GM12878 (cell line): Measurements from ENCODE around the gene GGNBP2. TPM values are rescaled to one million over a fixed set of nuclear protein-coding genes. Genes with fewer than 3 reads are reported as not detected.

ENCODE experiments used
- DPF2 ChIP-seq: fragments of 450-650 bp; IDR thresholded peaks from 2 replicates; pipeline ENCODE4 v1.6.1; 2017; ENCODE audit warnings: mild to moderate bottlenecking
- FOXM1 ChIP-seq: IDR thresholded peaks from 2 replicates; pipeline ENCODE4 v1.6.1; 2012; ENCODE audit warnings: low read depth, mild to moderate bottlenecking, inconsistent platforms, low read length, moderate library complexity
- HDGF ChIP-seq: fragments of 450-650 bp; IDR thresholded peaks from 2 replicates; pipeline ENCODE4 v1.6.1; 2016; ENCODE audit warnings: antibody characterized with exemption
- IKZF1 ChIP-seq: fragments of 450-650 bp; conservative IDR thresholded peaks from 2 replicates; pipeline ENCODE4 v1.6.1; 2017; ENCODE audit warnings: antibody characterized with exemption, mild to moderate bottlenecking
- MEF2B ChIP-seq: fragments of 450-650 bp; IDR thresholded peaks from 2 replicates; pipeline ENCODE4 v1.6.1; 2018; ENCODE audit warnings: mild to moderate bottlenecking, moderate library complexity; ENCODE audit not compliant: partially characterized antibody, poor library complexity, severe bottlenecking
- MXI1 ChIP-seq: fragments of 150-350 bp; IDR thresholded peaks from 2 replicates; pipeline ENCODE4 v1.6.1; 2011; ENCODE audit warnings: low read depth, mild to moderate bottlenecking, inconsistent platforms, low read length, improper control_type of control experiment
- POLR2AphosphoS2 ChIP-seq: IDR thresholded peaks from 2 replicates; pipeline ENCODE4 v1.6.1; 2011; ENCODE audit warnings: low read depth, mild to moderate bottlenecking, low read length, improper control_type of control experiment, moderate library complexity
- SIN3A ChIP-seq: IDR thresholded peaks from 2 replicates; pipeline ENCODE4 v1.6.1; 2012; ENCODE audit warnings: low read depth, low read length, improper control_type of control experiment
- SREBF2 ChIP-seq: IDR thresholded peaks from 2 replicates; pipeline ENCODE4 v1.6.1; 2012; ENCODE audit warnings: mild to moderate bottlenecking, low read length
- ZNF384 ChIP-seq: IDR thresholded peaks from 2 replicates; pipeline ENCODE4 v1.6.1; 2012; ENCODE audit warnings: low read depth, mild to moderate bottlenecking, low read length, improper control_type of control experiment, borderline replicate concordance
- polyA plus RNA-seq, 11 experiments: library from polyadenylated mRNA; depleted of rRNA in 4 of 11; unstranded in 6 of 11; stranded (reverse) in 5 of 11; fragments of >200 nt; fragmentation: Nextera tagmentation in 4 of 11; fragmentation: Illumina TruSeq in 1 of 11; extraction: Ambion mirVana in 4 of 11; extraction: Trizol in 1 of 11; gene quantifications; 1 replicate in 1 of 11; 2 replicates in 10 of 11; pipeline versions ENCODE4 v1.2.1 to v1.2.3, GENCODE V29; 2011 to 2016; ENCODE audit warnings: inconsistent platforms in 2 of 11, missing spikeins in 2 of 11, low read depth in 1 of 11
- total RNA-seq, 4 experiments: library from RNA; depleted of rRNA in 3 of 4; stranded (reverse); fragments of >200 nt in 3 of 4; fragmentation: Illumina TruSeq in 1 of 4; extraction: Trizol in 1 of 4; gene quantifications; 2 replicates each; pipeline versions ENCODE4 v1.2.1 to v1.2.3, GENCODE V29; 2013 to 2021
- TF ChIP-seq, protein P1 (sequence below): fragments of 450-650 bp; IDR thresholded peaks from 2 replicates; pipeline ENCODE4 v1.6.1; 2017; ENCODE audit warnings: low read depth, mild to moderate bottlenecking, moderate library complexity
- TF ChIP-seq, protein P2 (sequence below): IDR thresholded peaks from 2 replicates; pipeline ENCODE4 v1.6.1; 2012; ENCODE audit warnings: low read depth, low read length, improper control_type of control experiment

The GGNBP2 gene
- total and polyA plus RNA-seq, 10 of the 15 experiments (the other 5 are each of a cell fraction or from before 2014, with no cell fraction given): 36.3 to 82.0 (median 50.0) TPM

DNA sequence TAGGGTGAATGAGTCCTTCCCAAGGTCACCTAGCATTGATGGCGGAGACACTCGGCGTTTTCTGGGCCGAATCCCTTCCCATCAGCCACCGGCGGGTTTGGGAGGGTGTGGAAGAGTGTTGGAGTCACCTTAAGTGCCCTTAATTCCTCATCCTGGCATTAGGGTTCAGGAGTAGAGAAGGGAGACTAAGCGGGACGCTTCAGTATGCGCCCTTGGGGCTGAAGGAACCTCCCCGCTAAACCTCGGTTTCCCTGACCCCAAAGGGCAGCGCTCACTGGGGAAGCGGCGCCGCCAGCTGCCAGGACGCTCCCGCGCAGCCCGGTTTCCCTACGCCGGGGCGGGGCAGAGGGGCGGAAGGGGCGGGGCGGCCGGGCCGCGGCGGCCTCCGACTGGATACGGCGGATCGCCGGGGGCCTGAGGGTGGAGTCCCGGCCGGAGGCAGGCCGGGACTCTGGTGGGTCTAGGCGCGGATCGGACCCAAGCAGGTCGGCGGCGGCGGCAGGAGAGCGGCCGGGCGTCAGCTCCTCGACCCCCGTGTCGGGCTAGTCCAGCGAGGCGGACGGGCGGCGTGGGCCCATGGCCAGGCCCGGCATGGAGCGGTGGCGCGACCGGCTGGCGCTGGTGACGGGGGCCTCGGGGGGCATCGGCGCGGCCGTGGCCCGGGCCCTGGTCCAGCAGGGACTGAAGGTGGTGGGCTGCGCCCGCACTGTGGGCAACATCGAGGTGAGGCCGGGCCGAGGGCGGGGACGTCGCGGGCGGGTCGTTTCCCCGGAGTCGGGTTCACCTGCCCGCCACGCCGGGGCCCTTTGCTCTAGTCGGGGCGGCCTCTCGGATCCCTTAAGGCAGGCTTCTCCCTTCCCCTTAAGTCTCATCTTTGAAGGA lies 47.0 kb downstream of the GGNBP2 start, which contains the start of gene DHRS11 (continued):
- peak; percentile 2; the same call in 1 of the 2 replicates for TF ChIP-seq MXI1
- 0 out of 2 replicates have a peak, but pooled peaks have one; percentile 14 for TF ChIP-seq SIN3A
- no peak for TF ChIP-seq FOXM1
- TF ChIP-seq, protein P1, sequence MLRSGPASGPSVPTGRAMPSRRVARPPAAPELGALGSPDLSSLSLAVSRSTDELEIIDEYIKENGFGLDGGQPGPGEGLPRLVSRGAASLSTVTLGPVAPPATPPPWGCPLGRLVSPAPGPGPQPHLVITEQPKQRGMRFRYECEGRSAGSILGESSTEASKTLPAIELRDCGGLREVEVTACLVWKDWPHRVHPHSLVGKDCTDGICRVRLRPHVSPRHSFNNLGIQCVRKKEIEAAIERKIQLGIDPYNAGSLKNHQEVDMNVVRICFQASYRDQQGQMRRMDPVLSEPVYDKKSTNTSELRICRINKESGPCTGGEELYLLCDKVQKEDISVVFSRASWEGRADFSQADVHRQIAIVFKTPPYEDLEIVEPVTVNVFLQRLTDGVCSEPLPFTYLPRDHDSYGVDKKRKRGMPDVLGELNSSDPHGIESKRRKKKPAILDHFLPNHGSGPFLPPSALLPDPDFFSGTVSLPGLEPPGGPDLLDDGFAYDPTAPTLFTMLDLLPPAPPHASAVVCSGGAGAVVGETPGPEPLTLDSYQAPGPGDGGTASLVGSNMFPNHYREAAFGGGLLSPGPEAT: no peak
- TF ChIP-seq, protein P2, sequence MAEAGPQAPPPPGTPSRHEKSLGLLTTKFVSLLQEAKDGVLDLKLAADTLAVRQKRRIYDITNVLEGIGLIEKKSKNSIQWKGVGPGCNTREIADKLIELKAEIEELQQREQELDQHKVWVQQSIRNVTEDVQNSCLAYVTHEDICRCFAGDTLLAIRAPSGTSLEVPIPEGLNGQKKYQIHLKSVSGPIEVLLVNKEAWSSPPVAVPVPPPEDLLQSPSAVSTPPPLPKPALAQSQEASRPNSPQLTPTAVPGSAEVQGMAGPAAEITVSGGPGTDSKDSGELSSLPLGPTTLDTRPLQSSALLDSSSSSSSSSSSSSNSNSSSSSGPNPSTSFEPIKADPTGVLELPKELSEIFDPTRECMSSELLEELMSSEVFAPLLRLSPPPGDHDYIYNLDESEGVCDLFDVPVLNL: no peak
- TF ChIP-seq MEF2B: no peak
- TF ChIP-seq IKZF1: peak; percentile 57
- TF ChIP-seq HDGF: no peak
- peak; percentile 60 for TF ChIP-seq DPF2
- no peak for TF ChIP-seq SREBF2
- TF ChIP-seq ZNF384: no peak
- TF ChIP-seq POLR2AphosphoS2: no peak
